Activated naive CD4-positive, alpha-beta T cell treated with anti-CD3 and anti-CD28 coated beads for 36 hours (primary cell): ENCODE data around the gene WIF1. TPM values are rescaled to one million over a fixed set of nuclear protein-coding genes. Genes with fewer than 3 reads are reported as not detected.

Experiments used
- CTCF ChIA-PET: fragments of 350-600 bp; sonication (Branson Sonifier 250); formaldehyde crosslinking; loops from one replicate; lab custom pipeline; 2021; ENCODE audit warnings: antibody characterized with exemption; lab: Charles Lee
- DNase-seq: peaks from one replicate; pipeline ENCODE4 v3.0.0-alpha.2; 2020
- H3K27ac Mint-ChIP-seq: one replicate; pipeline ENCODE4 v1.8.0; 2021; ENCODE audit warnings: mild to moderate bottlenecking, mixed read lengths
- H3K27me3 Mint-ChIP-seq: one replicate; pipeline ENCODE4 v1.8.0; 2021; ENCODE audit warnings: low read depth, mixed read lengths
- H3K36me3 Mint-ChIP-seq: one replicate; pipeline ENCODE4 v1.8.0; 2021; ENCODE audit warnings: low read depth, mixed read lengths
- H3K4me1 Mint-ChIP-seq: one replicate; pipeline ENCODE4 v1.8.0; 2021; ENCODE audit warnings: low read depth, mixed read lengths
- H3K4me3 Mint-ChIP-seq: one replicate; pipeline ENCODE4 v1.8.0; 2021; ENCODE audit warnings: mild to moderate bottlenecking, moderate library complexity, mixed read lengths
- H3K9me3 Mint-ChIP-seq: one replicate; pipeline ENCODE4 v1.8.0; 2021; ENCODE audit warnings: mixed read lengths
- intact Hi-C: fragments of 100-400 bp; cut with micrococcal nuclease; formaldehyde crosslinking; loops from one replicate; pipeline ENCODE4 v1.15.1; 2023
- total RNA-seq, 2 experiments: library from RNA; stranded (reverse); gene quantifications; one replicate each; pipeline ENCODE4 v1.2.3, GENCODE V29; 2021

WIF1 gene
- total RNA-seq, 2 experiments from 2014 or later, result 0.20 TPM; not detected in 1

GRCh38 chr12:65081496-65081895 is 39.6 kb downstream of the WIF1 start:
- Mint-ChIP-seq H3K9me3 (no peaks in the 10 kb centered on the region), H3K27ac (no peak overlapping the region), H3K27me3 (peaks cover 23% of the 10 kb centered on the region), H3K4me1 (no peaks in the 10 kb centered on the region), H3K36me3 (no peaks in the 10 kb centered on the region), H3K4me3 (no peak overlapping the region)
- CTCF ChIA-PET, result no interaction called here
- no peak for DNase-seq
- intact Hi-C loops, result no loop called here

- intact Hi-C loops, result no loop called here
- peaks cover 16% of the 10 kb centered on the region for H3K27me3 Mint-ChIP-seq
- CTCF ChIA-PET, result no interaction called here
- no peaks in the 10 kb centered on the region for H3K4me1 Mint-ChIP-seq
- no peak overlapping the region for H3K27ac Mint-ChIP-seq
- no peak for DNase-seq
- H3K36me3 Mint-ChIP-seq, result no peaks in the 10 kb centered on the region
- no peaks in the 10 kb centered on the region for H3K9me3 Mint-ChIP-seq
- H3K4me3 Mint-ChIP-seq, result no peak overlapping the region
These were observed 46.2 kb downstream of the WIF1 start for GRCh38 chr12:65074932-65075331.

- Mint-ChIP-seq H3K27me3 (peaks cover 4% of the 10 kb centered on the region), H3K27ac (no peak overlapping the region), H3K4me3 (no peak overlapping the region), H3K36me3 (no peaks in the 10 kb centered on the region), H3K9me3 (no peaks in the 10 kb centered on the region), H3K4me1 (no peaks in the 10 kb centered on the region)
- no peak for DNase-seq
- intact Hi-C loops, result no loop called here
- CTCF ChIA-PET, result no interaction called here
These were observed 51.8 kb downstream of the WIF1 start for GRCh38 chr12:65069336-65069735.

- no peak overlapping the region for H3K4me3 Mint-ChIP-seq
- no peaks in the 10 kb centered on the region for H3K4me1 Mint-ChIP-seq
- CTCF ChIA-PET, result interaction anchor here (0.7 kb wide), 1 partner anchor 16 kb away, joined by 3 read pairs; no protein-coding TSS in a partner anchor
- H3K27ac Mint-ChIP-seq, result no peak overlapping the region
- no peak for DNase-seq
- intact Hi-C loops, result no loop called here
- H3K36me3 Mint-ChIP-seq, result no peaks in the 10 kb centered on the region
- H3K9me3 Mint-ChIP-seq, result no peaks in the 10 kb centered on the region
- H3K27me3 Mint-ChIP-seq, result peaks cover 12% of the 10 kb centered on the region
These were observed 53.7 kb downstream of the WIF1 start for GRCh38 chr12:65067383-65067782.

- Mint-ChIP-seq H3K4me3 (no peak overlapping the region), H3K36me3 (no peaks in the 10 kb centered on the region), H3K27ac (no peak overlapping the region), H3K9me3 (no peaks in the 10 kb centered on the region), H3K27me3 (peaks cover 16% of the 10 kb centered on the region), H3K4me1 (no peaks in the 10 kb centered on the region)
- no peak for DNase-seq
- intact Hi-C loops, result no loop called here
- CTCF ChIA-PET, result interaction anchor here (0.6 kb wide), 1 partner anchor 233 kb away, joined by 3 read pairs; no protein-coding TSS in a partner anchor
These were observed 65.2 kb downstream of the WIF1 start for GRCh38 chr12:65055859-65056258.

GRCh38 chr12:65051218-65051617 is 69.9 kb downstream of the WIF1 start:
- intact Hi-C loops, result no loop called here
- DNase-seq, result no peak
- CTCF ChIA-PET, result interaction anchor here (0.9 kb wide), 1 partner anchor 27 kb away, joined by 3 read pairs; no protein-coding TSS in a partner anchor
- H3K36me3 Mint-ChIP-seq, result no peaks in the 10 kb centered on the region
- no peaks in the 10 kb centered on the region for H3K9me3 Mint-ChIP-seq
- H3K27ac Mint-ChIP-seq, result no peak overlapping the region
- no peaks in the 10 kb centered on the region for H3K4me1 Mint-ChIP-seq
- H3K4me3 Mint-ChIP-seq, result no peak overlapping the region
- H3K27me3 Mint-ChIP-seq, result peaks cover 11% of the 10 kb centered on the region

GRCh38 chr12:65045269-65045668 is 75.8 kb downstream of the WIF1 start:
- intact Hi-C loops, result no loop called here
- no peak for DNase-seq
- Mint-ChIP-seq H3K27ac (no peak overlapping the region), H3K4me3 (no peak overlapping the region), H3K27me3 (peaks cover 10% of the 10 kb centered on the region), H3K9me3 (no peaks in the 10 kb centered on the region), H3K4me1 (no peaks in the 10 kb centered on the region), H3K36me3 (no peaks in the 10 kb centered on the region)
- CTCF ChIA-PET, result interaction anchor here (0.6 kb wide), 1 partner anchor 468 kb away, joined by 4 read pairs; no protein-coding TSS in a partner anchor

GRCh38 chr12:65039301-65039700 is 81.8 kb downstream of the WIF1 start:
- H3K27me3 Mint-ChIP-seq, result peaks cover 9% of the 10 kb centered on the region
- no peak overlapping the region for H3K27ac Mint-ChIP-seq
- intact Hi-C loops, result no loop called here
- H3K4me3 Mint-ChIP-seq, result no peak overlapping the region
- no peaks in the 10 kb centered on the region for H3K36me3 Mint-ChIP-seq
- DNase-seq, result no peak
- no peaks in the 10 kb centered on the region for H3K4me1 Mint-ChIP-seq
- CTCF ChIA-PET, result interaction anchor here (0.6 kb wide), 1 partner anchor 10 kb away, joined by 3 read pairs; no protein-coding TSS in a partner anchor
- H3K9me3 Mint-ChIP-seq, result no peaks in the 10 kb centered on the region

GRCh38 chr12:65025136-65025535 is 96.0 kb downstream of the WIF1 start:
- Mint-ChIP-seq H3K27ac (no peak overlapping the region), H3K36me3 (no peaks in the 10 kb centered on the region), H3K4me3 (no peak overlapping the region), H3K9me3 (peaks cover 3% of the 10 kb centered on the region), H3K27me3 (peaks cover 3% of the 10 kb centered on the region), H3K4me1 (no peaks in the 10 kb centered on the region)
- intact Hi-C loops, result no loop called here
- DNase-seq, result no peak
- CTCF ChIA-PET, result no interaction called here

- intact Hi-C loops, result no loop called here
- no peak overlapping the region for H3K27ac Mint-ChIP-seq
- H3K4me3 Mint-ChIP-seq, result no peak overlapping the region
- no peaks in the 10 kb centered on the region for H3K36me3 Mint-ChIP-seq
- DNase-seq, result no peak
- H3K27me3 Mint-ChIP-seq, result peaks cover 3% of the 10 kb centered on the region
- H3K9me3 Mint-ChIP-seq, result peaks cover 3% of the 10 kb centered on the region
- CTCF ChIA-PET, result interaction anchor here (0.7 kb wide), 1 partner anchor 8 kb away, joined by 3 read pairs; no protein-coding TSS in a partner anchor
- no peaks in the 10 kb centered on the region for H3K4me1 Mint-ChIP-seq
These were observed 97.6 kb downstream of the WIF1 start for GRCh38 chr12:65023485-65023884.

GRCh38 chr12:65022960-65023359 is 98.1 kb downstream of the WIF1 start:
- H3K27me3 Mint-ChIP-seq, result peaks cover 3% of the 10 kb centered on the region
- intact Hi-C loops, result no loop called here
- peaks cover 3% of the 10 kb centered on the region for H3K9me3 Mint-ChIP-seq
- DNase-seq, result no peak
- H3K4me1 Mint-ChIP-seq, result no peaks in the 10 kb centered on the region
- H3K27ac Mint-ChIP-seq, result no peak overlapping the region
- H3K4me3 Mint-ChIP-seq, result no peak overlapping the region
- no peaks in the 10 kb centered on the region for H3K36me3 Mint-ChIP-seq
- CTCF ChIA-PET, result no interaction called here

GRCh38 chr12:65022421-65022820 is 98.7 kb downstream of the WIF1 start:
- Mint-ChIP-seq H3K27me3 (peaks cover 6% of the 10 kb centered on the region), H3K9me3 (peaks cover 3% of the 10 kb centered on the region), H3K36me3 (no peaks in the 10 kb centered on the region), H3K4me3 (no peak overlapping the region), H3K4me1 (no peaks in the 10 kb centered on the region), H3K27ac (no peak overlapping the region)
- CTCF ChIA-PET, result no interaction called here
- DNase-seq, result no peak
- intact Hi-C loops, result no loop called here

GRCh38 chr12:65019696-65020234 is 101.3 kb downstream of the WIF1 start:
- CTCF ChIA-PET, result no interaction called here
- Mint-ChIP-seq H3K27me3 (peaks cover 8% of the 10 kb centered on the region), H3K4me1 (no peaks in the 10 kb centered on the region), H3K9me3 (no peaks in the 10 kb centered on the region), H3K36me3 (no peaks in the 10 kb centered on the region), H3K4me3 (no peak overlapping the region), H3K27ac (no peak overlapping the region)
- no peak for DNase-seq
- intact Hi-C loops, result no loop called here
